ENCODE data around the gene TNIK. TPM values are rescaled to one million over a fixed set of nuclear protein-coding genes. Genes with fewer than 3 reads are reported as not detected.

Gene TNIK
- 21.4 and 28.5 TPM in 2 replicates for total RNA-seq

- DNase-seq (ENCODE audit: extremely low read depth, low read depth, low spot score), result no peak
These were observed at the start of gene TNIK for GRCh38 chr3:171459942-171460724. Gene TNIK, minus strand, starts transcription at chr3:171460405. Its CDS starts 342 bp downstream, at chr3:171460063.

- DNase-seq (ENCODE audit: extremely low read depth, low read depth, low spot score), result no peak
These were observed 48.5 kb upstream of the TNIK start for GRCh38 chr3:171508676-171509075.

- DNase-seq (ENCODE audit: extremely low read depth, low read depth, low spot score), result no peak
These were observed 48.0 kb upstream of the TNIK start for GRCh38 chr3:171508206-171508605.

- DNase-seq (ENCODE audit: extremely low read depth, low read depth, low spot score), result no peak
These were observed 46.6 kb upstream of the TNIK start for GRCh38 chr3:171506743-171507319.

GRCh38 chr3:171505822-171506333 lies 45.7 kb upstream of the TNIK start:
- no peak for DNase-seq (ENCODE audit: extremely low read depth, low read depth, low spot score)

- no peak for DNase-seq (ENCODE audit: extremely low read depth, low read depth, low spot score)
These were observed 44.2 kb upstream of the TNIK start for GRCh38 chr3:171504376-171504775.

GRCh38 chr3:171503817-171504216 lies 43.6 kb upstream of the TNIK start:
- no peak for DNase-seq (ENCODE audit: extremely low read depth, low read depth, low spot score)

- DNase-seq (ENCODE audit: extremely low read depth, low read depth, low spot score), result no peak
These were observed 38.7 kb upstream of the TNIK start for GRCh38 chr3:171498921-171499320.

GRCh38 chr3:171497468-171497867 lies 37.3 kb upstream of the TNIK start:
- no peak for DNase-seq (ENCODE audit: extremely low read depth, low read depth, low spot score)

- no peak for DNase-seq (ENCODE audit: extremely low read depth, low read depth, low spot score)
These were observed 35.2 kb upstream of the TNIK start for GRCh38 chr3:171495413-171495812.

- no peak for DNase-seq (ENCODE audit: extremely low read depth, low read depth, low spot score)
These were observed 34.4 kb upstream of the TNIK start for GRCh38 chr3:171494457-171495109.

- DNase-seq (ENCODE audit: extremely low read depth, low read depth, low spot score), result no peak
These were observed 31.2 kb upstream of the TNIK start for GRCh38 chr3:171491361-171491760.

GRCh38 chr3:171490901-171491300 lies 30.7 kb upstream of the TNIK start:
- DNase-seq (ENCODE audit: extremely low read depth, low read depth, low spot score), result no peak

GRCh38 chr3:171489348-171489747 lies 29.1 kb upstream of the TNIK start:
- DNase-seq (ENCODE audit: extremely low read depth, low read depth, low spot score), result no peak

GRCh38 chr3:171488479-171488878 lies 28.3 kb upstream of the TNIK start:
- DNase-seq (ENCODE audit: extremely low read depth, low read depth, low spot score), result no peak

- DNase-seq (ENCODE audit: extremely low read depth, low read depth, low spot score), result no peak
These were observed 27.2 kb upstream of the TNIK start for GRCh38 chr3:171487382-171487781.

- DNase-seq (ENCODE audit: extremely low read depth, low read depth, low spot score), result no peak
These were observed 25.1 kb upstream of the TNIK start for GRCh38 chr3:171485338-171485737.

- no peak for DNase-seq (ENCODE audit: extremely low read depth, low read depth, low spot score)
These were observed 20.8 kb upstream of the TNIK start for GRCh38 chr3:171481011-171481410.

- DNase-seq (ENCODE audit: extremely low read depth, low read depth, low spot score), result no peak
These were observed 20.3 kb upstream of the TNIK start for GRCh38 chr3:171480526-171480925.

- DNase-seq (ENCODE audit: extremely low read depth, low read depth, low spot score), result no peak
These were observed 16.4 kb upstream of the TNIK start for GRCh38 chr3:171476532-171477102.

GRCh38 chr3:171472552-171472951 lies 12.3 kb upstream of the TNIK start:
- no peak for DNase-seq (ENCODE audit: extremely low read depth, low read depth, low spot score)
